Skeletal muscle satellite cell (primary cell): ENCODE results near the gene DDX27.
"Not testable (repeated sequence)": the region's sequence is repeated elsewhere in the genome, so short reads cannot be mapped to it uniquely, and the experiment has no call there.

Experiments
- H3K27me3 ChIP-seq: 2 replicates; pipeline ENCODE4 v1.7.0; 2013; ENCODE audit warnings: low read length; ENCODE audit not compliant: control insufficient read depth, insufficient read depth
- H3K36me3 ChIP-seq: 2 replicates; pipeline ENCODE4 v1.7.0; 2013; ENCODE audit warnings: mild to moderate bottlenecking, control low read depth, low read length; ENCODE audit not compliant: insufficient read depth
- H3K4me1 ChIP-seq: 2 replicates; pipeline ENCODE4 v1.7.0; 2013; ENCODE audit warnings: low read length; ENCODE audit not compliant: control insufficient read depth, insufficient read depth
- H3K4me2 ChIP-seq: 2 replicates; pipeline ENCODE4 v1.7.0; 2013; ENCODE audit warnings: mild to moderate bottlenecking, low read length
- H3K4me3 ChIP-seq: 2 replicates; pipeline ENCODE4 v1.7.0; 2013; ENCODE audit warnings: low read length
- H3K9ac ChIP-seq: 2 replicates; pipeline ENCODE4 v1.7.0; 2013; ENCODE audit warnings: mild to moderate bottlenecking, low read depth, low read length, moderate library complexity
- H3K9me3 ChIP-seq: replicated peaks from 2 replicates; pipeline ENCODE4 v1.7.0; 2013; ENCODE audit warnings: mild to moderate bottlenecking, control low read depth, low read length

Gene DDX27

GRCh38 chr20:49184691-49185070, 34.5 kb upstream of the DDX27 start:
- Histone ChIP-seq H3K36me3 (peaks cover 4% of the 10 kb centered on the region), H3K4me1 (peaks cover 9% of the 10 kb centered on the region), H3K27me3 (no peaks in the 10 kb centered on the region), H3K4me2 (no peak overlapping the region), H3K9me3 (no peaks in the 10 kb centered on the region), H3K4me3 (no peak overlapping the region), H3K9ac (no peak overlapping the region)

- peaks cover 9% of the 10 kb centered on the region for H3K4me1 ChIP-seq
- H3K27me3 ChIP-seq: no peaks in the 10 kb centered on the region
- no peak overlapping the region for H3K4me2 ChIP-seq
- no peaks in the 10 kb centered on the region for H3K9me3 ChIP-seq
- H3K4me3 ChIP-seq: no peak overlapping the region
- peaks cover 4% of the 10 kb centered on the region for H3K36me3 ChIP-seq
- no peak overlapping the region for H3K9ac ChIP-seq
These were observed 34.0 kb upstream of the DDX27 start for GRCh38 chr20:49185071-49185761.

GRCh38 chr20:49186535-49187329, 32.5 kb upstream of the DDX27 start:
- Histone ChIP-seq H3K4me3 (peak overlapping the region; percentile 83), H3K4me2 (peak overlapping the region; percentile 92), H3K4me1 (peaks cover 9% of the 10 kb centered on the region), H3K36me3 (peaks cover 4% of the 10 kb centered on the region), H3K9ac (peak overlapping the region; percentile 90), H3K9me3 (no peaks in the 10 kb centered on the region), H3K27me3 (no peaks in the 10 kb centered on the region)

- Histone ChIP-seq H3K9me3 (no peaks in the 10 kb centered on the region), H3K36me3 (peaks cover 4% of the 10 kb centered on the region), H3K4me2 (peak overlapping the region; percentile 92), H3K4me3 (peak overlapping the region; percentile 83), H3K4me1 (peaks cover 9% of the 10 kb centered on the region), H3K27me3 (no peaks in the 10 kb centered on the region), H3K9ac (peak overlapping the region; percentile 90)
These were observed 31.8 kb upstream of the DDX27 start for GRCh38 chr20:49187330-49187850.

GRCh38 chr20:49187851-49188641, 31.2 kb upstream of the DDX27 start, which contains the start of gene STAU1:
TSS of gene STAU1 (minus strand) at chr20:49188334. CDS start at chr20:49166201, 22,133 bp downstream.
- peaks cover 9% of the 10 kb centered on the region for H3K4me1 ChIP-seq
- peak within 1 kb of the TSS; percentile 92 for H3K4me2 ChIP-seq
- H3K27me3 ChIP-seq: no peaks in the 10 kb centered on the region
- peak within 1 kb of the TSS; percentile 83 for H3K4me3 ChIP-seq
- H3K9me3 ChIP-seq: no peaks in the 10 kb centered on the region
- peaks cover 4% of the 10 kb centered on the region for H3K36me3 ChIP-seq
- H3K9ac ChIP-seq: peak within 1 kb of the TSS; percentile 90

- not testable (repeated sequence) for H3K9me3 ChIP-seq, H3K4me3 ChIP-seq, H3K27me3 ChIP-seq, H3K4me2 ChIP-seq, H3K36me3 ChIP-seq, H3K4me1 ChIP-seq, H3K9ac ChIP-seq
These were observed 26.2 kb upstream of the DDX27 start for GRCh38 chr20:49192944-49193518.

- Histone ChIP-seq H3K27me3 (no peaks in the 10 kb centered on the region), H3K4me1 (no peaks in the 10 kb centered on the region), H3K4me3 (no peak overlapping the region), H3K9ac (no peak overlapping the region), H3K9me3 (no peaks in the 10 kb centered on the region), H3K4me2 (no peak overlapping the region), H3K36me3 (no peaks in the 10 kb centered on the region)
These were observed 19.4 kb upstream of the DDX27 start for GRCh38 chr20:49199729-49200293.

- Histone ChIP-seq H3K36me3 (no peaks in the 10 kb centered on the region), H3K9ac (no peak overlapping the region), H3K27me3 (no peaks in the 10 kb centered on the region), H3K4me3 (no peak overlapping the region), H3K4me2 (no peak overlapping the region), H3K4me1 (no peaks in the 10 kb centered on the region), H3K9me3 (no peaks in the 10 kb centered on the region)
These were observed 16.2 kb upstream of the DDX27 start for GRCh38 chr20:49203011-49203410.

- Histone ChIP-seq H3K36me3 (no peaks in the 10 kb centered on the region), H3K9me3 (no peaks in the 10 kb centered on the region), H3K27me3 (no peaks in the 10 kb centered on the region), H3K4me1 (no peaks in the 10 kb centered on the region), H3K9ac (no peak overlapping the region), H3K4me3 (no peak overlapping the region), H3K4me2 (no peak overlapping the region)
These were observed 15.5 kb upstream of the DDX27 start for GRCh38 chr20:49203746-49204145.

- Histone ChIP-seq H3K27me3 (no peaks in the 10 kb centered on the region), H3K4me2 (no peak overlapping the region), H3K4me3 (no peak overlapping the region), H3K9ac (no peak overlapping the region), H3K36me3 (no peaks in the 10 kb centered on the region), H3K9me3 (peaks cover 5% of the 10 kb centered on the region), H3K4me1 (no peaks in the 10 kb centered on the region)
These were observed 12.1 kb upstream of the DDX27 start for GRCh38 chr20:49207076-49207475.
